Measurements from ENCODE around the gene DTYMK. TPM values are rescaled to one million over a fixed set of nuclear protein-coding genes. Genes with fewer than 3 reads are reported as not detected.
A peak's percentile ranks its signal among the peaks of the same experiment; 100 is the strongest.

The DTYMK gene
- total and polyA plus RNA-seq, 2 donors (not counting 3 experiments of a cell fraction or from before 2014, with no cell fraction given) = 67.0 to 104 TPM

- BruUV-seq (replicated peaks) = TSS peak; percentile 34
- Histone ChIP-seq H2AFZ (ENCODE audit: low read depth, low read length) (no peak overlapping the region), H3K4me1 (ENCODE audit: control insufficient read depth, extremely low read depth, insufficient read depth, low read length) (peaks cover 3% of the 10 kb centered on the region), H3K9ac (replicated peaks; ENCODE audit: extremely low read depth, insufficient read depth, low read length) (no peak overlapping the region), H3K9me3 (replicated peaks; ENCODE audit: control insufficient read depth, insufficient read depth, low read length) (no peaks in the 10 kb centered on the region), H3K27ac (ENCODE audit: insufficient read depth, low read depth, low read length) (no peak overlapping the region), H3K9me1 (replicated peaks; ENCODE audit: control insufficient read depth, extremely low read depth, insufficient read depth, low read length) (no peaks in the 10 kb centered on the region), H3K36me3 (ENCODE audit: control insufficient read depth in 2 of 2, extremely low read depth in 1 of 2, insufficient read depth in 2 of 2, low read length in 2 of 2) (peaks cover 2 to 32% of the 10 kb centered on the region in 2 experiments), H3K4me2 (ENCODE audit: insufficient read depth, low read length) (no peak overlapping the region), H3K27me3 (ENCODE audit: control insufficient read depth in 2 of 2, insufficient read depth in 2 of 2, low read length in 2 of 2) (no peaks in the 10 kb centered on the region), H3K79me2 (ENCODE audit: control insufficient read depth, insufficient read depth, low read length) (no peaks in the 10 kb centered on the region), H4K20me1 (replicated peaks; ENCODE audit: control insufficient read depth, extremely low read depth, insufficient read depth, low read length) (no peaks in the 10 kb centered on the region), H3K4me3 (replicated peaks in 1 of 3; ENCODE audit: insufficient read depth in 1 of 3, low read depth in 1 of 3, low read length in 3 of 3) (no peak overlapping the region)
- intact Hi-C loops (cut with micrococcal nuclease) (loop anchor here (2.0 kb wide), 1 partner anchor 59 kb away; the partner anchor contains the start of gene D2HGDH), dilution Hi-C loops (cut with MboI; ENCODE audit: extremely low pct_ligation_motif_present, low sequenced_read_pairs) (no loop called here)
- FAIRE-seq (no peak), DNase-seq (ENCODE audit: low read depth, low spot score) (no peak)
- TF ChIP-seq GATA2 (IDR thresholded peaks at IDR 0.05; ENCODE audit: insufficient read depth, insufficient read length, low read depth, low read length) = no peak
- no peak for TF ChIP-seq CTCF (IDR thresholded peaks at IDR 0.05; ENCODE audit: extremely low read depth in 1 of 2, insufficient read depth in 1 of 2, low read depth in 1 of 2, low read length in 2 of 2)
- TF ChIP-seq EZH2 (IDR thresholded peaks at IDR 0.05; ENCODE audit: borderline replicate concordance, low read depth, low read length, severe bottlenecking) = no peak
- TF ChIP-seq JUN (IDR thresholded peaks at IDR 0.05; ENCODE audit: borderline replicate concordance, insufficient read depth, insufficient read length, low read depth) = no peak
- no peak for TF ChIP-seq MAX (IDR thresholded peaks at IDR 0.05; ENCODE audit: insufficient read depth, insufficient read length)
- TF ChIP-seq MYC (IDR thresholded peaks at IDR 0.05; ENCODE audit: low read depth, low read length) = no peak
- TF ChIP-seq POLR2AphosphoS5 (IDR thresholded peaks at IDR 0.05; ENCODE audit: insufficient read depth, low read depth, low read length) = no peak
- TF ChIP-seq FOS (IDR thresholded peaks at IDR 0.05; ENCODE audit: borderline replicate concordance, insufficient read depth, low read length) = no peak
- no peak for TF ChIP-seq POLR2A (IDR thresholded peaks at IDR 0.05; ENCODE audit: low read depth, low read length)
- CTCF ChIA-PET = interaction anchor here (1.2 kb wide), 1 partner anchor 16 kb away, joined by 4 read pairs; no protein-coding TSS in a partner anchor
- POLR2A ChIA-PET = no interaction called here
These were observed 10.7 kb downstream of the DTYMK start for GRCh38 chr2:241675885-241676284.
